Gastroesophageal sphincter (tissue), 4 donors: ENCODE measurements around the gene CTSW. TPM values are rescaled to one million over a fixed set of nuclear protein-coding genes. Genes with fewer than 3 reads are reported as not detected.

Experiments used
- ATAC-seq: fragments of 150-250 bp; one replicate; pipeline ENCODE4 v1.9.1; 2016; ENCODE audit warnings: mild to moderate bottlenecking, moderate library complexity
- H3K27ac ChIP-seq, 4 donors: fragments of 200-600 bp; sonication (generic) in 3 of 4; 1 replicate in 3 of 4; 2 replicates in 1 of 4; pipeline ENCODE4 v1.5.1; 2016 to 2019
- H3K27me3 ChIP-seq: fragments of 200-600 bp; sonication (generic); one replicate; pipeline ENCODE4 v1.5.1; 2019
- H3K36me3 ChIP-seq, 2 donors: fragments of 200-600 bp; sonication (generic); one replicate each; pipeline ENCODE4 v1.5.1; 2019; ENCODE audit warnings: control low read depth in 1 of 2
- H3K4me1 ChIP-seq, 3 donors: fragments of 200-600 bp; sonication (generic); 1 replicate in 2 of 3; 2 replicates in 1 of 3; pipeline ENCODE4 v1.5.1; 2016 to 2019; ENCODE audit warnings: control low read depth in 2 of 3
- H3K4me3 ChIP-seq, 2 donors: fragments of 200-600 bp; sonication (generic); one replicate each; pipeline ENCODE4 v1.5.1; 2019; ENCODE audit warnings: mild to moderate bottlenecking in 1 of 2, moderate library complexity in 1 of 2
- H3K9me3 ChIP-seq, 3 donors: fragments of 200-600 bp; sonication (generic); one replicate each; pipeline ENCODE4 v1.5.1; 2017 to 2019; ENCODE audit warnings: control low read depth in 2 of 3
- CTCF ChIP-seq, 4 experiments: fragments of 200-600 bp in 2 of 4; fragments of 450-650 bp in 2 of 4; sonication (generic) in 1 of 4; IDR thresholded peaks; one replicate each; pipeline ENCODE4 v1.5.1; 2017 to 2019; ENCODE audit warnings: antibody characterized with exemption in 4 of 4, mild to moderate bottlenecking in 2 of 4, moderate library complexity in 2 of 4
- EP300 ChIP-seq: sonication (generic); formaldehyde crosslinking; IDR thresholded peaks from one replicate; pipeline ENCODE4 v1.6.1; 2017; ENCODE audit warnings: antibody characterized with exemption, mild to moderate bottlenecking
- POLR2A ChIP-seq, 2 donors: fragments of 450-650 bp; IDR thresholded peaks; one replicate each; pipeline ENCODE4 v1.6.1; 2017; ENCODE audit warnings: antibody characterized with exemption in 2 of 2, mild to moderate bottlenecking in 2 of 2, moderate library complexity in 1 of 2
- POLR2AphosphoS5 ChIP-seq: sonication (generic); formaldehyde crosslinking; IDR thresholded peaks from one replicate; pipeline ENCODE4 v1.6.1; 2017; ENCODE audit warnings: antibody characterized with exemption
- WGBS, 2 donors: methylation state at CpG; one replicate each; pipeline ENCODE4 v1.1.5; 2018; ENCODE audit warnings: low coverage in 1 of 2; 5-methylcytosine and 5-hydroxymethylcytosine counted together
- total RNA-seq, 4 donors: library from RNA; depleted of rRNA; stranded (reverse); fragments of >200 nt; gene quantifications; one replicate each; pipeline ENCODE4 v1.1.0, GENCODE V29; 2016

The CTSW gene
- total RNA-seq, 4 donors from 2014 or later: 0.52 to 3.6 (median 0.94) TPM; not detected in 1

DNA sequence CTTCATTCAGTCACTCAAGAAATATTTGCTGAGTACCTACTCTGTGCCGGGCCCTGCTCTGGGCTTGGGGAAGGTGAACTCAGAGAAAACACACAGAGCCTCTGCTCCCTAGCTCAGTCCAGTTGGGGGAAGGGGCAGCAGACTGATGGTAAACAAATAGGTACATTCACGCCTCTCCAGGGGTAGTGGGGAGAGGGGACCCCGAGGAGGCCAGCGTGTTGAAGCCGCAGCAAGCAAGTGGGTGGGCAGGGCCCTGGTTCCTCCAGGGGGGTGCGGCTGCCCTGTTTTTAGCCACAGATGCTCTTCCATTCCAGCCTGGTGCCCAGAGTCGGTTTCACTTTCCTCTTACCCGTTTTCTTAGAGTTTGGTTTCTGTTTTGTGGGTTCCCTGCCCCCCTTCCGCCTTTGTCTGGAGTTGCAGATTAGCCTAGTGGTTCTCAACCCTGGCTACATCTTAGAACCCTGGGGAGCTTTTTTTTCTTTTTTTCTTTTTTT lies 48.3 kb downstream of the CTSW start:
- WGBS, 2 donors: 50% methylated on average over 4 of the region's 9 CpGs; no CpG with 5 or more reads in 1 of the 2 donors
- ATAC-seq: no peak
- no peak for TF ChIP-seq POLR2AphosphoS5
- TF ChIP-seq EP300: no peak
- TF ChIP-seq CTCF (IDR thresholded peaks at IDR 0.05): no peak
- no peak for TF ChIP-seq POLR2A (IDR thresholded peaks at IDR 0.05)
- Histone ChIP-seq H3K27me3 (peaks cover 6% of the 10 kb centered on the region), H3K36me3 (peaks cover 0 to 9% of the 10 kb centered on the region in 2 donors), H3K4me3 (no peak overlapping the region), H3K27ac (peak overlapping the region in 1 of 4 donors; percentile 47), H3K4me1 (no peaks in the 10 kb centered on the region), H3K9me3 (no peaks in the 10 kb centered on the region)

DNA sequence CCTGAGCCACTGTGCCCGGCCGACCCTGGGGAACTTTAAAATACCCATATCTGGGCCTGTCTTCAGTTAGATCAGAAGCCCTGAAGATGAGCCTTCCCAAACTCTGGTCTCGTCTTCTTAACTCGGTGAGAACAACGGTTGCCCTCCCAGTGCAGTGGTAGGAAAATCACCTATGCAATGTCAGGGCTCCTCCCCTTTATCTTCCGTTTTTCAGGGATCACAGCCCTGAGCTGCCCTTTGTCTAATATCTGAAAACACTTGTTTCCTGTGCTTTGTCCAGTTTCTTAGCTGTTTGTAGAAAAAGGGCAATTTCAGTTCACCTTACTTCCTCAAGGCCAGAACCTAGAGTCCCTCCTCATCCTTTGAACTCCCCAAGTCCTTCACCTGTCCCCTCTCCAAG lies 49.0 kb downstream of the CTSW start:
- TF ChIP-seq CTCF (IDR thresholded peaks at IDR 0.05) (no peak), POLR2AphosphoS5 (no peak), POLR2A (IDR thresholded peaks at IDR 0.05) (no peak), EP300 (no peak)
- Histone ChIP-seq H3K27me3 (peaks cover 13% of the 10 kb centered on the region), H3K36me3 (peaks cover 0 to 2% of the 10 kb centered on the region in 2 donors), H3K4me1 (no peaks in the 10 kb centered on the region), H3K4me3 (no peak overlapping the region), H3K27ac (no peak overlapping the region), H3K9me3 (no peaks in the 10 kb centered on the region)
- no peak for ATAC-seq
- WGBS, 2 donors: 17 to 48% methylated on average over 1 to 4 of the region's 6 CpGs

DNA sequence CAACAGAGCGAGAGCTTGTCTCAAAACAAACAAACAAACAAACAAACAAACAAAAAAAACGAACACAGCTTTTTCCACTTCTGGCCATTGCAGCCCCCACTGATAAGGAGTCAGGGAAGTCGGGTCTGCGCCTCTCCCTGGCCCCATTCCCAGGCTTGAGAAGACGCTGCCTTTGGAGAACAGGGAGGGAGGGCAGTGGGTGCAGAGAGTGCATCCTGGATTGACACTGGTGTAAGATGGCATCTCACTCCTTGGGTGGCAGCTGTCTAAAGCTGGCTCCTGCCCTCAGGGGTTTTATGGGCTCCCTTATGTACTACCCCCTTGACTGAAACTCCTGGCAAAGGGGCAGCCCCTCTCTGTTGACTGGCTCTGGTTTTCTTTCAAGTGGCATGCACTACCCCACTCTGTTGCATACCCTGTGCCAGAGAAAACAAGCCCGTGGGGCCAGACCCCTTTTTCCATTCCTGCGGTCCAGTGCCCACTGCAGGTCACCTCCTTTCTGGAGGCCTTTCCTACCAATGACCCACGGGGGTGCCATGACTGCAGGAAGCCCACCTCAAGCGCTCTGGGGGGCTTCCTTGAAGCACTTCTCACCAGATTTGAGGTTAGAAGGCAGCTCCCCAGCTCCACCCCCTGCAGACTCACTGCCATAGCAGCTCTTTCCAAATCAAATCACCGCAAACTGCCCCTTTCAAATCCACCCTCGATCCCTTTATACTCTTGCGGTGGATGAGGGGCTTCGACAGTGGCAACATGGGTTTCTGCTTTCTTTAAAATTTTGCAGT lies 52.3 kb downstream of the CTSW start:
- Histone ChIP-seq H3K4me1 (no peaks in the 10 kb centered on the region), H3K4me3 (no peak overlapping the region), H3K36me3 (no peaks in the 10 kb centered on the region), H3K9me3 (no peaks in the 10 kb centered on the region), H3K27me3 (peaks cover 14% of the 10 kb centered on the region), H3K27ac (no peak overlapping the region)
- TF ChIP-seq CTCF (IDR thresholded peaks at IDR 0.05) (no peak), POLR2A (IDR thresholded peaks at IDR 0.05) (no peak), EP300 (no peak), POLR2AphosphoS5 (no peak)
- WGBS, 2 donors: 43 to 51% methylated on average over 9 to 11 of the region's 13 CpGs
- no peak for ATAC-seq

- no peak for TF ChIP-seq CTCF (IDR thresholded peaks at IDR 0.05)
- no peak for TF ChIP-seq POLR2A (IDR thresholded peaks at IDR 0.05)
- TF ChIP-seq POLR2AphosphoS5: no peak
- WGBS, 2 donors: 22 to 100% methylated on average over 1 to 7 of the region's 9 CpGs
- Histone ChIP-seq H3K4me1 (no peaks in the 10 kb centered on the region), H3K36me3 (no peaks in the 10 kb centered on the region), H3K9me3 (no peaks in the 10 kb centered on the region), H3K27ac (no peak overlapping the region), H3K27me3 (peaks cover 15% of the 10 kb centered on the region), H3K4me3 (no peak overlapping the region)
- ATAC-seq: no peak
Observed at GRCh38 chr11:65932558-65932919, 52.9 kb downstream of the CTSW start.

Other genes with a start within 250 kb of the CTSW start
- gene SIPA1, start 241.7 kb upstream of the CTSW start, total RNA-seq: 10 to 100 TPM; 32.9 to 45.0 (median 38.3) TPM
- gene RELA, start 216.9 kb upstream of the CTSW start, total RNA-seq: 10 to 100 TPM; 47.3 to 78.8 (median 63.9) TPM
- 10 to 100 TPM; 49.7 to 84.9 (median 81.6) TPM for gene KAT5, start 167.6 kb upstream of the CTSW start, total RNA-seq
- 100 to 1,000 TPM in 2 of 4 donors, 10 to 100 TPM in 2; 69.0 to 196 (median 96.3) TPM for gene RNASEH2C, start 159.0 kb upstream of the CTSW start, total RNA-seq
- 10 to 100 TPM; 11.2 to 23.4 (median 15.7) TPM for gene AP5B1, start 98.9 kb upstream of the CTSW start, total RNA-seq
- gene OVOL1, start 92.8 kb upstream of the CTSW start, total RNA-seq: under 1 TPM in 1 of 4 donors, not detected in 3; 0.62 TPM
- gene SNX32, start 45.9 kb upstream of the CTSW start, total RNA-seq: under 1 TPM in 1 of 4 donors, not detected in 3; 0.13 TPM
- 100 to 1,000 TPM; 559 to 895 (median 639) TPM for gene CFL1, start 21.7 kb upstream of the CTSW start, total RNA-seq
- 10 to 100 TPM; 37.2 to 71.7 (median 60.8) TPM for gene MUS81, start 19.4 kb upstream of the CTSW start, total RNA-seq
- 10 to 100 TPM; 55.6 to 92.8 (median 81.2) TPM for gene EFEMP2, start 7.0 kb upstream of the CTSW start, total RNA-seq
- 10 to 100 TPM; 35.2 to 62.3 (median 54.6) TPM for gene FIBP, start 8.6 kb downstream of the CTSW start, total RNA-seq
- 100 to 1,000 TPM in 1 of 4 donors, 10 to 100 TPM in 3; 68.7 to 111 (median 77.7) TPM for gene CCDC85B, start 10.8 kb downstream of the CTSW start, total RNA-seq
- gene FOSL1, start 20.6 kb downstream of the CTSW start, total RNA-seq: 10 to 100 TPM in 1 of 4 donors, 1 to 10 TPM in 3; 1.4 to 24.9 (median 4.1) TPM
- 10 to 100 TPM; 19.4 to 38.4 (median 33.3) TPM for gene C11orf68, start 39.2 kb downstream of the CTSW start, total RNA-seq
- 100 to 1,000 TPM in 2 of 4 donors, 10 to 100 TPM in 2; 80.2 to 118 (median 98.8) TPM for gene DRAP1, start 39.6 kb downstream of the CTSW start, total RNA-seq
- not detected for gene TSGA10IP, start 65.6 kb downstream of the CTSW start, total RNA-seq
- gene SART1, start 81.9 kb downstream of the CTSW start, total RNA-seq: 10 to 100 TPM; 32.3 to 96.1 (median 39.7) TPM
- gene EIF1AD, start 122.3 kb downstream of the CTSW start, total RNA-seq: 10 to 100 TPM; 29.3 to 35.0 (median 30.7) TPM
- gene BANF1, start 122.7 kb downstream of the CTSW start, total RNA-seq: 10 to 100 TPM; 35.9 to 61.2 (median 43.4) TPM
- 1 to 10 TPM in 1 of 4 donors, not detected in 3; 1.7 TPM for gene CST6, start 132.2 kb downstream of the CTSW start, total RNA-seq
- gene CATSPER1, start 146.6 kb downstream of the CTSW start, total RNA-seq: under 1 TPM in 1 of 4 donors, not detected in 3; 0.12 TPM
- gene GAL3ST3, start 169.3 kb downstream of the CTSW start, total RNA-seq: 1 to 10 TPM; 1.2 to 7.8 (median 2.2) TPM
- 100 to 1,000 TPM; 113 to 179 (median 160) TPM for gene SF3B2, start 172.5 kb downstream of the CTSW start, total RNA-seq
- 10 to 100 TPM; 32.7 to 81.8 (median 38.2) TPM for gene PACS1, start 190.4 kb downstream of the CTSW start, total RNA-seq